Right hindlimb (tissue), 1 donor: ENCODE data around the gene ITPR1.

ENCODE experiments used
- DNase-seq: peaks from one replicate; pipeline ENCODE4 v3.0.0-alpha.2; 2018

ITPR1 gene

DNA sequence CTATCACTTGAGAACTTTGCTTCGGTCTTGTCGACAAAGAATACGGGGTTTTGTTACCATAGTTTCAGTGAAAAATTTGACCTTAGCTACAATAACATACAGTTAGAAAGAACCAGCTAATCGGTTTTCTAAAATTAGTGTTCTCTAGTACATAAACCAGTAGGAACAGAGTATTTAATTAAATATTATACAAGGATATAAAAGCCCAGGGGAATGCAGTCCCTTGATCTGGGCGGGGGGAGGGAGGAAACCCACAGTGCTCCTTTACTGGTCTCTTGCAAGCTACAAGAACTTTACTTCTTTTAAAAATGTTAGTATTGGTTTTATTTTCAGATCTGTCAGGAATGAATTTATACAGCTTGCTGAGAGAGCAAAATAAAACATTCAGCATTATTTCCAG lies 41.8 kb downstream of the ITPR1 start:
- DNase-seq, result no peak

DNA sequence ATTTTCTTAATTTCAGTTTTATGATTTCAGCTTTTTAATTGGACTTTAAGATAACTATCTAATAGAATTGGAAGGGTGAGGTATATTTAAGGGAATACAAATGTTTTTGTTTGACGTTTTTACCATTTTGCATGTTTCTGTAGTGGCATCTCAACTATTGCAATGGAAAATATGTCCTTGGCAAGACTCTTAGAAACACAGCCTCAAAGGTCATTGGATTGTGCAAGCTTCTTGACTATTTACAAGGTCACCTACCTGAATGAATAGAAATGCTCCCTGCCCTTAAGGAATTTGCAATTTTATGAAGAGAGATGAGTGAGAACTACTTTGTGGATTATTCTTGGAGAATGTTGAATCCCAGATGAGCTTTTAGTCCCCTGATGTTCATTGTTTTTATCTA lies 43.1 kb downstream of the ITPR1 start:
- DNase-seq, result no peak

DNA sequence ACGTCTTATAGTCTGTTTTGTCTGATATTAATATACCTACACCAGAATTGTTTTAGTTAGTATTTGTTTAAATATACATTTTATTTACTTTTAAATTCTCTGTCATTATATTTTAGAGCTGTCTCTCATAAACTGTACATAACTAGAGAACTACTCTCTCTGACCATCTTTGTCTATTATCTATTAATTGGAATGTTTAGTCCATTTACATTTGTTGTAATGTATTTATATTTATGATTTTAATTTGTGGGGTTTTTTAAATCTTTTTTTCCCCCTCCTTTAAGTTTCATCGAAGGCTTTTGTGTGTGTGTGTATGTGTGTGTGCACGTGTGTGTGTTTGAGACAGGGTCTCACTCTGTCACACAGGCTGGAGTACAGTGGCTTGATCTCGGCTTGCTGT lies 47.1 kb downstream of the ITPR1 start:
- no peak for DNase-seq

DNA sequence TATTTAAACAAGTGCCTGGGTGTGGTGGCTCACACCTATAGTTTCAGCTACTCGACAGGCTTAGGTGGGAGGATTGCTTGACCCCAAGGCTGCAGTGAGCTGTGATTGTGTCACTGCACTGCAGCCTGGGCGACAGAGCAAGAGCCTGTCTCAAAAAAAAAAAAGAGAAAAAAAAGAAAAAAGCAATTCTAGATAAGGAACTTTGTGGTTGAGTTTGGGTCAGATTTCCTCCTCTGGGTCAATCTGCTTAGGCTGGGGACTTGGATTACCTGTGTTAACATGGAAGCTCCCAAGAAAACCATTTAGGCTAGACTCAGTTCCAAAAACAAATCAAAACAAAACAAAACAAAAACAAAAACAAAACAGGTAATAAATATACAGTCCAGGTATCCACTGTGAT lies 50.0 kb downstream of the ITPR1 start:
- no peak for DNase-seq

DNA sequence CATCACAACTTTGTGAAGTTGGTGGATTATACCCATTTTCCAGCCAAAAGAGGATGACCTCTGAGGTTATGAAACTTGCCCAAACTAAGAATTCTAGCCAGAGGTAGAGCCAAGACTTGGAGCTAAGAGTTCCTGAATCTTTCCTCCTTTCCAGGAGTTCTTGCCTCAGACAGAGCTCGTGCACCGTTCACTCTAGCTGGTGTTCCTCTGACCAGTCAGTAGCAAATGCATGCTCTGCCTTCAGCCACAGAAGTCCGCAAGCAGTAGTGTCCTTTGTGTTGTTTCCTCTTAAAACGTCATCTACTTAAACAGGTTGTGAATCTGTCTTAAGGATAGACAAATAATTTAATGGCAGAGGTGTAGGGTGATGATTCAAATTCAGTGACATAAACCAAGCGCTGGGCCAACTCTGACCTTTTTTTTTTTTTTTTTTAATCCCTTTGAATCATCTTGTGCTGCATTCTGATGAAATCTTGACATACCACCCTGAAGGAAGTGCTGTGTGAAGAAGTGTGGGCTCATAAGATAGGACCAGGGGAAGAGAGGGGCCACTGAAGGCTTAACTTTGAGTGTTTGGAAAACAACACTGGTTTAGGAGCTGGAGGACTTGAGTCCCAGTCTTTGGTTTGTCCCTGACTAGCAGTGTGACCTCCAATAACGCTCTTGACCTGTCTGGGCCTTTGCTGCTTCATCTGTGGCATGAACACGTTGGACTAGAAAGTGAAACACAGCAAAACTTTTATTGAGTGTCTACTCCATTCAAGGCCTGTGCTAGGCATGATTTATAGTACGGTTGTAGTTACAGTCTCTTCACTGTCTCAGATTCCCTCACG lies 53.4 kb downstream of the ITPR1 start:
- DNase-seq, result no peak

DNA sequence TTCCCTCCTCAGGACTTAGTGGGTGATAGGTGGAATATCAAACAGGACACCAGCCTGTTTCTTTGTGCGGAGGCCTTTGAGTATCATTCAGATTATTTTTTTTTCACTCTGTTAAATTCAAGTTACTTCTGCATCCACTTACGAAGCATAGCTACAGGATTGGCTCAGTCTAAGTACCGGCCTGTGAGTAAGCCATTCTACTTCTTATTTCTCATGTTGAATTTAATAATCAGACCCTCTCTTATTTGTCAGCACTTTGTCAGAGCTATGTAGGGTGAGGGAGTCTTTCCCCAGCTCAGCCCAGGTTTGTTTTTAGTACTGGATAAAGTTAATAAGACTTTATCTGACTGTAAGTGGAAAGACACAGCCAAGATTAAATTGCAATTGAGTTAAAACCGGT lies 54.7 kb downstream of the ITPR1 start:
- no peak for DNase-seq

DNA sequence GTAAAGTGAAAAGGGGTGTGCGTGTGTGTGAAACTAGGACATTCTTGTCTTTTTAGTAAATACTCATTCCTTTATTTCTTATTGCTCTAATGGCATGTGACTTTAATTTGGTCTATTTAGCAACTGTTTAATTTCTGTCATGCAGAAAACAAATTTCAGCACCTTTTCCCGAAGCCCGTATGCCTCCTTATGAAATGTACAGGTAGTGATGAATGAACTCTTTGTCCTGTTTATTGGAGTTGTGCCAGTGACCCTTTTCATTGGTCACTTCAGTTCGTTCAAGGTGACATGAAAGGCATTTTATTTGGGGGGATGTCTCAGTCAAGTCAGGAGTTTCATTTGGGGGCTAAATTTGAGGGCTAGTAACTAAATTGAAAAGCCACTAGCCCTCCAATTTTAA lies 55.2 kb downstream of the ITPR1 start:
- no peak for DNase-seq

DNA sequence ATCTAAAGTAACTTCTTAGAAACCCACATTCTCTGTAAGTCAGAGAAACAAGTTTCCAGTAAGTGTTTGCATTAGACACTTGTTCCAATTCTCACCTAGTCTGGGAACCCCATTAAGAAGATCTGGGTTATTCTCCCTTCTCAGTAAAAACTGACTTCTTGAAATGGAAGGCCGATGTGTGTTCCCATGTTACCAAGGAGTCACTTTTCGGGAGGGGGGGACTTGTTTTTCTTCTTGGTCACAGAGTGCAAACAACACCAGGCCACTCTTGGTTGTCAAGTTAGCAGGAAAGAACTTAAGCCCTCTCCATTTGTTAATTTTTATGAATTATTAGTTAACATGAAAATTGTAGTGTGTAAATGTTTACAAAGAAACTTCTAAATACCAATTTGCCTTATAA lies 55.6 kb downstream of the ITPR1 start:
- no peak for DNase-seq

DNA sequence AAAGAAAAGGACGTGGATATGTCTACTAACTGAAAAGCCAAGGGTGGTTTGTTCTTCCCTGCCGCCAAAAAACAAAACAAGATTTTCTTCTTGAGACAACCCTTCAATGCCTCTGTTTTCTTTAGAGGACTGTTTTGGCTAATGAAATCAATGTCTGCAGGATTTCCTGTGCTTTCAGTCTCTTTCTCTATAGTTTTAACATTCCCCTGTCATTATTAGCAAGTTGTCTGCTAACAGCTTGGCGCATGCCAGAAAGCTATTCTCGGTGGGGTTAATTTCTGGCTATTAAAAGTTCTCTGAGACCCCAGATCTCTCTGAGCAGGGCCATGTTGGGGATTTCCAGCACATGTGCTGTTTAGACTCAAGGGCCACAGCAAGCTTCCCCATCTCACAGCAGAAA lies 56.7 kb downstream of the ITPR1 start:
- DNase-seq, result no peak

DNA sequence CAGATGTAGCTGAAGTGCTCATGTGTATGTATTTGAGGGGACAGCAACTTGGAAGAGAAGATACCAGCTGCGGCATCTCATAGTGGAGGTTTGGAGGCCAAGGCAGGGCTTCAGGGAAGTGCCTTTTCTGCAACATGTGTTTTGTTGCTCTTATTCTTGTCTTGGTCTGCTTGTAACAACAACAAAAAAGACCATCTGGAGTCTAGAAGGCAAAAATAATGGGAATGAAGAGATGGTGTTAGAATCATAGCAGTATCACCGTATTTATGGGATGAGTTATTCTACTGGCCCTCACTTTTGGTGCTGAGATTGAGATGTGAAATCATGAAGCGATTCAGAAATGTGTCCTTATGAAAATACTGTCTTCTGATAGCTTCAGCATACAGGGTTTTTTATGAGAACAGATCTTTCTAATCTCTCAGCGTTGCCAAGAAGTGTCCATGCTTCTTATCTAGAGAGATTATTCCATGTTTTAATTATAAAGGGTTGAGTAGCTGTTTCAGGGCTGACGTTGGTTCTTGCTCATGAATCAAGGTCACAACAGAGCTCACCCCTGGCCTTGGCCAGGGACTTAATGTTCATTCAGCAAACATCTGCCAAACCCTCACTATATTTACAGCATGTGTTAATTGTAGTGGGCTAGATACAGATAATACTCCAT lies 58.0 kb downstream of the ITPR1 start:
- DNase-seq, result no peak

DNA sequence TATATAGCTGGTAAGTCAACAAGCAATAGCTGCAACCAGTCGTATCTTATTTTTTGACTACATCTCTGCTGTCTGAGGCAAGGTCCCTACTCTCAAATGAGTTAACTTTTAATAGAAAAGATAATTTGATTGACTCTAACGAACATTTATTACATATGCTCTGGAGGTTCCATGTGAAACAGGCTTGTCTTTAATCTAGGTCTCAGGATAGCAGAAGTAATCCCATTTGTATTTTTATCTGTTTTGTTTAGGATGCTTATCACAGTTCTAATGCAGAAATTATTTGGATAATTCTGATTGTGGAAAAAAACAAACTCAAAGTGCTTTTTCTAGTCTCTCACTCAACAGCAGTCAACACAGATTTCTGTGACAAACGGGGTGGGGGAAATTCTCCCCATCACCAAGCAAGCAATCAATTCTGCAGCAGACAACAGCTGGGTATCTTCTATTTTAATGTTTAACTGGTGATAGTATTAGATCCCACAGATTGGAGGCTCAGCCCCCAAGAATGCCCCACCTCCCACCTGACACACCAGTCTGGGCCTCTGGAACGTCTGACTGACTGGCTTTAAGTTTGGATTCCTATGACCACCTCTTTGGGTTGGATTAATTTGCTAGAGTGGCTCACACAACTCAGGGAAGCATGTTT lies 58.8 kb downstream of the ITPR1 start:
- no peak for DNase-seq

DNA sequence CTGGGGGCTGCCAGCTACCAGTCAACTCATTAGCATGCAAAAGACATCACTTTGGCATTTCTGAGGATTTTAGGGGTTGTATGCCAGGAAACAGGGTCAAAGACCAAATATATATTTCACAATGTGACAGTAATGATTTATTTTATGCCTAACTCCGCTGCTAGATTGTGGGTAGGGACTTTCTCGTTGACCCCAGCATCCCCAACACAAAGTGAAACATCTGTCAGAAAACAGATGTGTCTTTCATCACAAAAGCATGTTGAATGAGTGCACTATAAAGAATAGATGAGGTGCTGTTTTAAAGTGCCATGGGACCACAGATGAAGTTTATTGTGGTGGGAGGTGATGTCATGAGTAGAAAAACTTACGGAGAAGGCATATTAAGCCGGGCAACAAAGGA lies 59.7 kb downstream of the ITPR1 start:
- DNase-seq, result no peak

DNA sequence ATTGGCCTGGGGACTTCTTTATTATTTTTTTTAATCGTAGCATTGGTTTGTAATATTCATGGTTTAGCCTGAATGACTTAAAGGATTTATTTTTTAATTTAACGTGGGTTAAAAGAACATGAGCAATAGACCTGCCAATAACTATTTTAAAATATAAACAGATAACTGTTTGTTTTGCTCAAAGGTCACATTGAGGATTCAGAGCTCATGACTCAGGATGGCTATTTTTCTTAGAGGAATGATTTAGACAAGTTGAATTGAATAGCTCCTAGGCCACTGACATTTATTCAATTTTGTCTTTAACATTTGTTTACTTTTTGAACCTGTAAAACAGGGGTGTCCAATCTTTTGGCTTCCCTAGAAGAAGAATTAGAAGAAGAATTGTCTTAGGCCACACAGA lies 68.5 kb downstream of the ITPR1 start:
- no peak for DNase-seq

DNA sequence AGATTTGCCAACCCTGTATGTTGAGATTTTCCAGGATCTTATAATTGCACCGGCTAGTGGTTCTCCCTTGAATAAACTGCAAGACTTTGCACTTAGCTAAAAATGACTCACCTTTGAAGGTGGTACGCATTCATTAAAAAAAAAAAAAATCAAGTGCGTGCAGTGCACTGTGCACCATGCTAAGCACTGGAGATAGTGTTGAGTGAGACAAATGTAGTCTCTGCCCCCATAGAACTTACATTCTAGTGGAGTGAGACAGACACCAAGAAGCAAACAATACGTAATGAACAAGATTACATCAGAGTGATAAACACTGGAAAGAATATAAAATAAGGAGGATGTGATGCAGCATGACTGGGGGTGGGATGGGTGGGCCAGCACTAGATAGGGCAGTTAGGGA lies 69.4 kb downstream of the ITPR1 start:
- DNase-seq, result no peak

DNA sequence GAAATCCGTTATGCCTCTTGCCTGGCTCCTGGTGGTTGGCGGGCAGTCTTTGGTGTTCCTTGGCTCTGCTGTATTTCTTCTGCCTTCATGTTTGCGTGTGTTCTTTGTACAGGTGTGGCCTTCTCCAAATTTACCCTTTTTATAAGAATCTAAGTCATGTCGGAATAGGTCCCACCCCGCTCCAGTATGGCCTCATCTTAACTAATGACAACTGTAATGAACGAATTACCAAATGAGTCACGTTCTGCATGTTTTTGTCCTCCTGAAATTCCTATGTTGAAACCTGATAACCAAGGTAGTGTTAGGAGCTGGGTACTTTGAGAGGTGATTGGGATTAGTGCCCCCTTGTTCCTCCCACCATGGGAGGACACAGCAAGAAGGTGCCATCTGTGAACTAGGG lies 71.1 kb downstream of the ITPR1 start:
- no peak for DNase-seq

DNA sequence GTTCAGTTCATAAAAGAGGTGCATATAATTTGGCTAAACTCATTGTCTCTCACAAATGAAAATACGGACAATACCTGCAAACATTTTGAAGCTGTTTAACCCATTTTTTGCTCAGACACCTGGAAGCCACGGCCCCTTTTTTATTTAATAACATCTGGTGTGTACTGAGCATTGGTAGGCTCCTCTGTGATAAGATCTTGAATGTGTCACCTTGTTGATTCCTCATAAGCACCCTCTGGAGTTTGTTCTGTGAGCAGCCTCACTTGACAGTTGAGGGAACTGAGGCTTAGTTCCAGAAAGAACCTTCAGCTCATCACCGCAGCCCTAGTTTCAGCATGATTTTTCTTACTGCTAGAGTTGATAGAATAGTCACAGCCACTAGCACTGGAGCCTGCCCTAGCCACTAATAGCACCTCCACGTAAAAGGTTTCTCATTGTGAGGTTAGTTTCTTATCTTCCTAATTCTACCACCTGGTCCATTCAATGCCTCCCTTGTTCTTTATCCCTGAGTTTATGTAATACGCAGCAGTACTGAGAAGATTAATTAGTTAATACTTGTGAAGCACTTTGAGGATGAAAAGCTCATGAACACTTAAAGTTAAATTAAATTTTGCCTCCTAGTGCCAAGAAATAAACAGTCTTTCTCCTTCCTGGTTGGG lies 71.9 kb downstream of the ITPR1 start:
- DNase-seq, result no peak

DNA sequence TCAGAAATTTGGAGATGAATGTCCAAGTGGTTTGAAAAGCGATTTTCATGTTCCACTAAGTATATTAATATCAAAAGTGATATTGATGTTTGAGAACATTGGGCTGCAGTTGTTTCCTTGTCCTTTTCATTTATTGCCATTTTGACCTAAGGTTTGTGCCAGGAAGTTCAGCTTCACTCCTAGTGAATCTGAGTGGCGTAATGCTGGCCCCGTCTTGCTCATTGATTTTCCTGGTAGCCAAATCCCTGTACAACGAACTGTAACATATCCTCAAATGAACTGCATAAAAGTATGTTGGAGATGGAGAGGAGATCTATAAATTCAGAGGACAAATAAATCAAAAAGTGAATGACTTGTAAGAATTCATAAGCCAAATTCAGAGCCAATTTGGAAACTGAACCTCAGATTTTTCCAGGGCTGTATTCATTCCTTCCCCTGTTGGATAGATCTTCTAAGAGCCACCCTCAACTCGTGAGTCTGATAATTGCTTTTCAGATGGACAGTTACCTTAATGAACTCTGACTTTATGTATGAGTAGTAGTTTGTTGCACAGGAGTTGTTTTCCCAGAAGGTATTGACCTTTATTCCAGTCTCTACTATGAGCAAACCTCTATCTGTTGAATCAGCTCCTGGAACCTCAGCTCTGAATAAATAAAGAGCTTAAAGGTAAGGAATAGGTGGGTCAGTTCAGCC lies 72.8 kb downstream of the ITPR1 start:
- no peak for DNase-seq

DNA sequence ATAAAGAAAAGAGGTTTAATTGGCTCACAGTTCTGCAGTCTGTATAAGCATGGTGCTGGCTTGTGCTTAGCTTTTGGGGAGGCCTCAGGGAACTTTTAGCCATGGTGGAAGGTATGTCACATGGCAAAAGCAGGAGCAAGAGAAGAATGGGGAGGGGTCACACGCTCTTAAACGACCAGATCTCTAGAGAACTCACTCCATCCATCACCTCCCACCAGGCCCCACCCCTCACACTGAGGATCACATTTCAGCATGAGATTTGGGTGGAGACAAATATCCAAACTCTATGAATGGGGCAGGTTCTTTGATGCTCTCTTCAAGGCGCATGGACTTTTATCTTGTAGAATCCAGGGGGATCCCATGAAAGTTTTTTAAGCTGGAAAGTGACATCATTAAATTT lies 75.7 kb downstream of the ITPR1 start:
- DNase-seq, result no peak

DNA sequence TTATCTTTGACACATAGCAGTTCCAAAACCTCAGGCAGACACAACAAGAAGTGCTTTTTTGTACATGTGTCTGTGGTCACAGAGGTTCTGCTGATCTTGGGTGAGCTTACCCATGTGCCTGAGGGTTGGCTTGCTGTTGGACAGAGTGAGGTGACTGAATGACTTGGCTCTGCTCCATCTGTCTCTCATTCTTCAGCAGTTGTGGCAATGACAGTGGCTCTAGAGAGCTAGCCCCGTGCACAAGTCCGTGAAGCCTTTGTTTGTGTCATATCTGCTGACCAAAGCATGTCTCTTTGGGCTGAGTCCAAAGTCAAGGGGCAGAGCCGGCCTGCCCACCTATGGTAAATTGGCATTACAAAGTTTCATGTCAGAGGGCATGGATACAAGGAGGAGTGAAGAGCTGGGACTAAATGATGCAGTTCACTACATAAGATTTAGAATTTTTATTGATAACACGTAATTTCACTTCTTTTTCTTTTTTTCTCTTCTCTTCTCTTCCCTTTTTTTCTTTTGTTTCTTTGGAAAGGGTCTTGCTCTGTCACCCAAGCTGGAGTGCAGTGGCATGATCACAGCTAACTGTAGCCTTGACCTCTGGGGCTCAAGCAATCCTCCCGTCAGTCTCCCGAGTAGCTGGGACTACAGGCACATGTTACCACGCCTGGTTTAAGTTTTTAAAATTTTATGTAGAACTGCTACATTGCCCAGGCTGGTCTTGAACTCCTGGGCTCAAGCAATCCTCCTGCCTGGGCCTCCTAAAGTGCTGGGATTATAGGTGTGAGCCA lies 77.9 kb downstream of the ITPR1 start:
- DNase-seq, result no peak

DNA sequence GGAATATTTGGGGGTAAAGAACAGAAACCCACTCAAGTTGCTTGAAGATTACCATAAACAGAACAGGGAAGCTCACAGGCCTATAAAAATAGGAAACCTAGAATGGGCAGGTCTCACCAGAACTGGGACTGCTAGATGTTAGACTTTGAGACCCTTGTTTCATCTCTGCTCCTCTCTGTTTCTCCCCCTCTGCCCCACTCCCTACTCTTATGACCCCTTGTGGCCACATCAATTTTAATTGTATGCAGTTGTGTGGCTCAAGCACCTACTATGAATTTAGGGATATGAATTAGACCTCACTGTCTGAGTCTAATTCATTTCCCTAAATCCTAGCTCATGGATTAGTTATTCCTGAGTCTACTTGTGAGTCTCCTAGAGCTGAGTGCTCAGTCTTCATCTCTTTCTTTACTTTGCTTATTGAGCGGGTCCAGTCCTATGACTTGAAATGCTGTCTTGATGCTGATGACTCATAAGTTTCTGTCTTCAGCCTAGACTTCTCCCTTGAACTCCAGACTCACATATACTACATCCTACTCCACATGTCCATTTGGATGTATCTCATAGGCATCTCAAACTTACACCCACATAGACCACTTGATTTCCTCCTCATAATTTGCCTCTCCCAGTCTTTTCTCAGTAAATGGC lies 78.7 kb downstream of the ITPR1 start:
- no peak for DNase-seq

DNA sequence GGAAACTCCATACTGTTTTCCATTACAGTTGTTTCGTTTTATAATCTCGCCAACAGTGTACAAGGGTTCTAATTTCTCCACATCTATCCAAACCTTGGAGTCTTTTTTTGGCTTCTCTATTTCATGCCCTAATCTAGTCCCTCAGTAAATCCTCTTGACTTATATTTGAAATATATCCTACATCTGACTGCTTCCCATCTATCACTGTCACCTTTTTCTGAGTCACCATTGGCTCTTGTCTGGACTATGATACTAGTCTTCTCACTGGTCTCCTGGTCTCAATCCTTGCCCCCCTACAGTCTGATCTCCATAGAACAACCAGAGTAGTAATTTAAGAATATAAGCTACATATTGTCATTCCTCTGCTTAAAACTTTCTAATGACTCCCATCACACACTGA lies 80.0 kb downstream of the ITPR1 start:
- DNase-seq, result no peak
